K562 (cell line): ENCODE data around the gene SMAGP. TPM values are rescaled to one million over a fixed set of nuclear protein-coding genes. Genes with fewer than 3 reads are reported as not detected.

ENCODE experiments used
- CREM ChIP-seq: IDR thresholded peaks from 2 replicates; pipeline ENCODE4 v1.6.1; 2014; ENCODE audit warnings: antibody characterized with exemption, low read depth
- ELF2 ChIP-seq: fragments of 250-450 bp; sonication (Bioruptor Pico); IDR thresholded peaks from 2 replicates; pipeline ENCODE4 v1.5.0; 2021; ENCODE audit warnings: mild to moderate bottlenecking
- PRPF4 ChIP-seq: fragments of 200-400 bp; formaldehyde crosslinking; IDR thresholded peaks from one replicate; pipeline ENCODE4 v1.6.1; 2017; ENCODE audit warnings: low read length, low read depth, mild to moderate bottlenecking; ENCODE audit not compliant: insufficient read depth, poor library complexity, severe bottlenecking
- RB1 ChIP-seq: fragments of 450-650 bp; IDR thresholded peaks from 2 replicates; pipeline ENCODE4 v1.6.1; 2017; ENCODE audit warnings: low read depth, mild to moderate bottlenecking
- SUPT5H ChIP-seq: fragments of 450-650 bp; IDR thresholded peaks from 2 replicates; pipeline ENCODE4 v1.6.1; 2016
- polyA plus RNA-seq, 8 experiments: library from polyadenylated mRNA; depleted of rRNA in 4 of 8; stranded (reverse) in 5 of 8; unstranded in 3 of 8; fragments of >200 nt; fragmentation: Nextera tagmentation in 2 of 8; fragmentation: Illumina TruSeq in 1 of 8; extraction: Ambion mirVana in 2 of 8; extraction: Trizol in 1 of 8; gene quantifications; 2 replicates each; pipeline versions ENCODE4 v1.2.1 to v1.2.3, GENCODE V29; 2011 to 2014; ENCODE audit warnings: inconsistent platforms in 1 of 8, missing spikeins in 1 of 8
- total RNA-seq, 7 experiments: library from RNA; depleted of rRNA in 6 of 7; stranded (reverse); fragments of >200 nt in 6 of 7; fragmentation: Illumina TruSeq in 2 of 7; extraction: Trizol in 2 of 7; gene quantifications; 2 replicates each; pipeline versions ENCODE4 v1.2.1 to v1.2.3, GENCODE V29; 2011 to 2021; ENCODE audit warnings: low replicate concordance in 1 of 7
- TF ChIP-seq, protein P1 (sequence below): fragments of 450-650 bp; IDR thresholded peaks from 2 replicates; pipeline ENCODE4 v1.6.1; 2016; ENCODE audit warnings: mild to moderate bottlenecking, moderate library complexity
- TF ChIP-seq, protein P2 (sequence below): sonication (generic); formaldehyde crosslinking; IDR thresholded peaks from 2 replicates; pipeline ENCODE4 v1.8.0; 2022; ENCODE audit warnings: missing genetic modification reagents, mild to moderate bottlenecking, borderline replicate concordance
- TF ChIP-seq, protein P3 (sequence below): fragments of 250-450 bp; sonication (Bioruptor Pico); IDR thresholded peaks from 2 replicates; pipeline ENCODE4 v1.6.1; 2021; ENCODE audit warnings: mild to moderate bottlenecking
- TF ChIP-seq, protein P4 (sequence below): fragments of 450-650 bp; formaldehyde crosslinking; IDR thresholded peaks from 2 replicates; pipeline ENCODE4 v1.4.0; 2020; ENCODE audit warnings: mild to moderate bottlenecking, moderate library complexity

Gene SMAGP
- total and polyA plus RNA-seq, 9 of the 15 experiments (the other 6 are each of a cell fraction or from before 2014, with no cell fraction given), result 23.1 to 62.3 (median 29.9) TPM

DNA sequence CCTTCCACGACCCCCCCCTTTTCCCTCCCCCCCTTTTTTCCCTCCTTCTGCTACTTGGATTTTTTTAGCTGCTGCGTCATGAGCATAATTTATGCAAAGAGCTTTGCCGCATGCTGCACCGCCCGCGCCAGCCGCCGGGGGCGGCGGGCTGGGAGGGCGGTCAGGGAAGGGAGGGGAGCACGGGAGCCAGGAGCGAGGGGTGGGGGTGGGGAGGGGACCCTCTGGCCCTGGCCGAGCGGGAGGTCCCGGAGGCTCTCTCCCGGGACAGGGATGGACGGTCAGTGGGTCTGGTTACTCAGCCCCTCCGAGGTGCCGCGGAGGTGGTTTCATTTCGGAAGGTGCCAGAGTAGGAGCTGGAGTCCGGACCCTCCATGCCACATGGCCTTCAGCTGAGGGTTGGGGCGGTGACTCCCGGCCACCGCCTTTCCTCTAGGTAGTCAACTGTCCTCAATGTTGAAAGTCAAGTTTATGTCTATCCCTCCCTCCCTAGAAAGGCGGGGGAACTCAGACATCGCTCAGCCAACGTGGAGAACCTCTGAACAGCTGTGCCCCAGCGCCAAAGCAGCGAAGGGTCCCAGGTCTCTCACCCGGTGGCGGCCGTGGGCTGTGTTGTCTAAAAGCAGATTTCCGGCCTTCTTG is 52.1 kb downstream of the SMAGP start, which contains the start of gene POU6F1 (continued):
- TF ChIP-seq, protein P1, sequence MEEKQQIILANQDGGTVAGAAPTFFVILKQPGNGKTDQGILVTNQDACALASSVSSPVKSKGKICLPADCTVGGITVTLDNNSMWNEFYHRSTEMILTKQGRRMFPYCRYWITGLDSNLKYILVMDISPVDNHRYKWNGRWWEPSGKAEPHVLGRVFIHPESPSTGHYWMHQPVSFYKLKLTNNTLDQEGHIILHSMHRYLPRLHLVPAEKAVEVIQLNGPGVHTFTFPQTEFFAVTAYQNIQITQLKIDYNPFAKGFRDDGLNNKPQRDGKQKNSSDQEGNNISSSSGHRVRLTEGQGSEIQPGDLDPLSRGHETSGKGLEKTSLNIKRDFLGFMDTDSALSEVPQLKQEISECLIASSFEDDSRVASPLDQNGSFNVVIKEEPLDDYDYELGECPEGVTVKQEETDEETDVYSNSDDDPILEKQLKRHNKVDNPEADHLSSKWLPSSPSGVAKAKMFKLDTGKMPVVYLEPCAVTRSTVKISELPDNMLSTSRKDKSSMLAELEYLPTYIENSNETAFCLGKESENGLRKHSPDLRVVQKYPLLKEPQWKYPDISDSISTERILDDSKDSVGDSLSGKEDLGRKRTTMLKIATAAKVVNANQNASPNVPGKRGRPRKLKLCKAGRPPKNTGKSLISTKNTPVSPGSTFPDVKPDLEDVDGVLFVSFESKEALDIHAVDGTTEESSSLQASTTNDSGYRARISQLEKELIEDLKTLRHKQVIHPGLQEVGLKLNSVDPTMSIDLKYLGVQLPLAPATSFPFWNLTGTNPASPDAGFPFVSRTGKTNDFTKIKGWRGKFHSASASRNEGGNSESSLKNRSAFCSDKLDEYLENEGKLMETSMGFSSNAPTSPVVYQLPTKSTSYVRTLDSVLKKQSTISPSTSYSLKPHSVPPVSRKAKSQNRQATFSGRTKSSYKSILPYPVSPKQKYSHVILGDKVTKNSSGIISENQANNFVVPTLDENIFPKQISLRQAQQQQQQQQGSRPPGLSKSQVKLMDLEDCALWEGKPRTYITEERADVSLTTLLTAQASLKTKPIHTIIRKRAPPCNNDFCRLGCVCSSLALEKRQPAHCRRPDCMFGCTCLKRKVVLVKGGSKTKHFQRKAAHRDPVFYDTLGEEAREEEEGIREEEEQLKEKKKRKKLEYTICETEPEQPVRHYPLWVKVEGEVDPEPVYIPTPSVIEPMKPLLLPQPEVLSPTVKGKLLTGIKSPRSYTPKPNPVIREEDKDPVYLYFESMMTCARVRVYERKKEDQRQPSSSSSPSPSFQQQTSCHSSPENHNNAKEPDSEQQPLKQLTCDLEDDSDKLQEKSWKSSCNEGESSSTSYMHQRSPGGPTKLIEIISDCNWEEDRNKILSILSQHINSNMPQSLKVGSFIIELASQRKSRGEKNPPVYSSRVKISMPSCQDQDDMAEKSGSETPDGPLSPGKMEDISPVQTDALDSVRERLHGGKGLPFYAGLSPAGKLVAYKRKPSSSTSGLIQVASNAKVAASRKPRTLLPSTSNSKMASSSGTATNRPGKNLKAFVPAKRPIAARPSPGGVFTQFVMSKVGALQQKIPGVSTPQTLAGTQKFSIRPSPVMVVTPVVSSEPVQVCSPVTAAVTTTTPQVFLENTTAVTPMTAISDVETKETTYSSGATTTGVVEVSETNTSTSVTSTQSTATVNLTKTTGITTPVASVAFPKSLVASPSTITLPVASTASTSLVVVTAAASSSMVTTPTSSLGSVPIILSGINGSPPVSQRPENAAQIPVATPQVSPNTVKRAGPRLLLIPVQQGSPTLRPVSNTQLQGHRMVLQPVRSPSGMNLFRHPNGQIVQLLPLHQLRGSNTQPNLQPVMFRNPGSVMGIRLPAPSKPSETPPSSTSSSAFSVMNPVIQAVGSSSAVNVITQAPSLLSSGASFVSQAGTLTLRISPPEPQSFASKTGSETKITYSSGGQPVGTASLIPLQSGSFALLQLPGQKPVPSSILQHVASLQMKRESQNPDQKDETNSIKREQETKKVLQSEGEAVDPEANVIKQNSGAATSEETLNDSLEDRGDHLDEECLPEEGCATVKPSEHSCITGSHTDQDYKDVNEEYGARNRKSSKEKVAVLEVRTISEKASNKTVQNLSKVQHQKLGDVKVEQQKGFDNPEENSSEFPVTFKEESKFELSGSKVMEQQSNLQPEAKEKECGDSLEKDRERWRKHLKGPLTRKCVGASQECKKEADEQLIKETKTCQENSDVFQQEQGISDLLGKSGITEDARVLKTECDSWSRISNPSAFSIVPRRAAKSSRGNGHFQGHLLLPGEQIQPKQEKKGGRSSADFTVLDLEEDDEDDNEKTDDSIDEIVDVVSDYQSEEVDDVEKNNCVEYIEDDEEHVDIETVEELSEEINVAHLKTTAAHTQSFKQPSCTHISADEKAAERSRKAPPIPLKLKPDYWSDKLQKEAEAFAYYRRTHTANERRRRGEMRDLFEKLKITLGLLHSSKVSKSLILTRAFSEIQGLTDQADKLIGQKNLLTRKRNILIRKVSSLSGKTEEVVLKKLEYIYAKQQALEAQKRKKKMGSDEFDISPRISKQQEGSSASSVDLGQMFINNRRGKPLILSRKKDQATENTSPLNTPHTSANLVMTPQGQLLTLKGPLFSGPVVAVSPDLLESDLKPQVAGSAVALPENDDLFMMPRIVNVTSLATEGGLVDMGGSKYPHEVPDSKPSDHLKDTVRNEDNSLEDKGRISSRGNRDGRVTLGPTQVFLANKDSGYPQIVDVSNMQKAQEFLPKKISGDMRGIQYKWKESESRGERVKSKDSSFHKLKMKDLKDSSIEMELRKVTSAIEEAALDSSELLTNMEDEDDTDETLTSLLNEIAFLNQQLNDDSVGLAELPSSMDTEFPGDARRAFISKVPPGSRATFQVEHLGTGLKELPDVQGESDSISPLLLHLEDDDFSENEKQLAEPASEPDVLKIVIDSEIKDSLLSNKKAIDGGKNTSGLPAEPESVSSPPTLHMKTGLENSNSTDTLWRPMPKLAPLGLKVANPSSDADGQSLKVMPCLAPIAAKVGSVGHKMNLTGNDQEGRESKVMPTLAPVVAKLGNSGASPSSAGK, result peak; percentile 27; the same call in 1 of the 2 replicates
- TF ChIP-seq ELF2 (CRISPR knock-in tag) (no peak), SUPT5H (peak; percentile 74), CREM (peak; percentile 58; the same call in 1 of the 2 replicates), PRPF4 (no peak), RB1 (peak; percentile 10; the same call in 1 of the 2 replicates)
- TF ChIP-seq, protein P2, sequence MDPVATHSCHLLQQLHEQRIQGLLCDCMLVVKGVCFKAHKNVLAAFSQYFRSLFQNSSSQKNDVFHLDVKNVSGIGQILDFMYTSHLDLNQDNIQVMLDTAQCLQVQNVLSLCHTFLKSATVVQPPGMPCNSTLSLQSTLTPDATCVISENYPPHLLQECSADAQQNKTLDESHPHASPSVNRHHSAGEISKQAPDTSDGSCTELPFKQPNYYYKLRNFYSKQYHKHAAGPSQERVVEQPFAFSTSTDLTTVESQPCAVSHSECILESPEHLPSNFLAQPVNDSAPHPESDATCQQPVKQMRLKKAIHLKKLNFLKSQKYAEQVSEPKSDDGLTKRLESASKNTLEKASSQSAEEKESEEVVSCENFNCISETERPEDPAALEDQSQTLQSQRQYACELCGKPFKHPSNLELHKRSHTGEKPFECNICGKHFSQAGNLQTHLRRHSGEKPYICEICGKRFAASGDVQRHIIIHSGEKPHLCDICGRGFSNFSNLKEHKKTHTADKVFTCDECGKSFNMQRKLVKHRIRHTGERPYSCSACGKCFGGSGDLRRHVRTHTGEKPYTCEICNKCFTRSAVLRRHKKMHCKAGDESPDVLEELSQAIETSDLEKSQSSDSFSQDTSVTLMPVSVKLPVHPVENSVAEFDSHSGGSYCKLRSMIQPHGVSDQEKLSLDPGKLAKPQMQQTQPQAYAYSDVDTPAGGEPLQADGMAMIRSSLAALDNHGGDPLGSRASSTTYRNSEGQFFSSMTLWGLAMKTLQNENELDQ, result no peak
- TF ChIP-seq, protein P3, sequence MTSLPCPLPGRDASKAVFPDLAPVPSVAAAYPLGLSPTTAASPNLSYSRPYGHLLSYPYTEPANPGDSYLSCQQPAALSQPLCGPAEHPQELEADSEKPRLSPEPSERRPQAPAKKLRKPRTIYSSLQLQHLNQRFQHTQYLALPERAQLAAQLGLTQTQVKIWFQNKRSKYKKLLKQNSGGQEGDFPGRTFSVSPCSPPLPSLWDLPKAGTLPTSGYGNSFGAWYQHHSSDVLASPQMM (CRISPR knock-in tag), result no peak
- TF ChIP-seq, protein P4, sequence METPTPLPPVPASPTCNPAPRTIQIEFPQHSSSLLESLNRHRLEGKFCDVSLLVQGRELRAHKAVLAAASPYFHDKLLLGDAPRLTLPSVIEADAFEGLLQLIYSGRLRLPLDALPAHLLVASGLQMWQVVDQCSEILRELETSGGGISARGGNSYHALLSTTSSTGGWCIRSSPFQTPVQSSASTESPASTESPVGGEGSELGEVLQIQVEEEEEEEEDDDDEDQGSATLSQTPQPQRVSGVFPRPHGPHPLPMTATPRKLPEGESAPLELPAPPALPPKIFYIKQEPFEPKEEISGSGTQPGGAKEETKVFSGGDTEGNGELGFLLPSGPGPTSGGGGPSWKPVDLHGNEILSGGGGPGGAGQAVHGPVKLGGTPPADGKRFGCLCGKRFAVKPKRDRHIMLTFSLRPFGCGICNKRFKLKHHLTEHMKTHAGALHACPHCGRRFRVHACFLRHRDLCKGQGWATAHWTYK (CRISPR knock-in tag), result no peak
